GM18508 (cell line): ENCODE results near the gene HSF2.

Source experiments
- ATAC-seq: cut with Tn5 transposase; IDR thresholded peaks from one replicate; pipeline ENCODE4 v1.9.1; 2021; ENCODE audit warnings: moderate number of reproducible peaks; ENCODE audit not compliant: insufficient read depth, unreplicated experiment

Gene HSF2

GRCh38 chr6:122393351-122393896 lies 6.0 kb upstream of the HSF2 start:
- ATAC-seq = no peak

DNA sequence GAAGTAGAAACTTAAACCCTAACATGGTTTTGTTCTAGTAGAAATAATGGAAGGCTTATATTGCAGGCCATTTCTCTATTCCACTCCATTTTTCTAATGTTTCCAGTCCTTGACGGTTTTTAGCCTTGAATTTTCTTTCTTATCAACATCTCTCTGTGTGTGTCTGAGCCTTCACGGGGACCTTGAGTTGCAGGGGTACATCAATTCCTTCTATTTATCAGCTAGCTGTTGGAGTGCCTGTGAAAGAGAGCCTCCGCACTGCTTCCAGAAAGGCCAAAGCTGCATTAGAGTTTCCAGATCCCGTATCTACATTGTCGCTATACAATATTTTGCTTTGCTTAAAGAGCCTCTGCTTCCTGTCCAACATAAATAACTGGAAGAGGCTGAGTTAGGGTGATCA lies 5.4 kb upstream of the HSF2 start:
- no peak for ATAC-seq

- ATAC-seq = no peak
Measured at GRCh38 chr6:122399055-122399347, 451 bp upstream of the HSF2 start.

DNA sequence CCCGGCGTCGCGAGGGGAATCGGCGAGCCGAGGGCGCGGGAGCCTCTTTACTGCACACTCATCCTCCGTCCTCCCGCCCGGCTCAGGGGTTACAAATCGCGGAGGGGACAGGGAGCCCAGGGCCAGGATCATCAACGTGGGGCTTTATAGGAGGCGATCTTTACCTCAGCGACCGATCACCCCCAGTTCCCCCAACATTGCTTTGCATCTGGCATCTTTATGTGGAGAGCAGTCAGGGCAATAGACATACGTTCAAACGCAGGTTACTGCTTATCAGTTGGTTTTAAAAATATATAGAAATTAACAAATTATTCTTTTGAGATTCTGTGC lies 634 bp downstream of the HSF2 start:
- peak; percentile 14 for ATAC-seq

DNA sequence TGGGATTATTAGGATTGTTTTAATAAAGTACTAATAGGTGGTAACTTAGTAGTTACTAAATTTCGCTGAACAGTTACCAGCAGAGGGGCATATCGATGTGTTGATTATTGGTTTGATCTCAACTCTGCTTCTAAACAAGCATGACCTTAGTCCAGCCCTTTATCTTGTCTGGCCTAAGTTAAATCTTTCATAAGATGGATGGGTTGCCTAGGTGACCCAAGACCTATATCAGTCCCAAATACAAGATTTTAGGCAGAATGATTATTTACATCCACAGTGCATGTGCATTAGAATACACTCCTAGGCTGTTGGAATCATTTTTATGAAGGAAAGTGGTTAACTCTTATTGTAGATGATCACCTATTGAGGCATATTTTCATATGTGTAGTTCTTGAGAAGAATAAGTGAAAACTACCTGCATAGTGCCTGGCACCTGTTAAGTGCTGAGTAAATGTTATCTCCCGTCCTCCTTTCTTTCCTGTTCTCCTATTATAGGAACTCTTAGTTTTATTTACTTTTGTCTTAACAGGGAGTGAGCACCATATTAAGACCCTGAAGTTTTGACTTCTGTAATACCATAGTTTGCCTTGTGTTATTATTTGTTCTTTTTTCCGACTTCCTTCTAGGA lies 1.1 kb downstream of the HSF2 start:
- ATAC-seq = no peak

DNA sequence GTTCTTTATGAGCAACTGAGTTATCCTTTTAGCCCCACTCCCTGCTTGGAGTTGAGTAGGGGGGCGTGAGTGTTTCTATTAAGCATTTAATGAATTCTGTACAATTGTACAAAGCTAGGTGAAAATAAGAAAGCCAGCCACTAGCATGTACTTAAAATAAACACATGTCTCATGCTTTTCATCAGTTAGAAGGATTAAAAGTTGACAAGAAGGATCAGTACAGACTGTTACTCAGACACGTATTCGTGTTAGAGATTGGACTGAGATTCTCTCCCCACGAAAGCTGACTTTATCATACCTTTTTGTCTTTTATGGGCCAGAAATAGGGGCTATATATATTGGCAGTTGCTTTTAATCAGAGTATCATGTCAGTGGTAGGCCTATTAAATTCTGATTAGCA lies 1.7 kb downstream of the HSF2 start:
- no peak for ATAC-seq

GRCh38 chr6:122404444-122404843 lies 5.0 kb downstream of the HSF2 start:
- no peak for ATAC-seq

- no peak for ATAC-seq
Measured at GRCh38 chr6:122405417-122405816, 6.0 kb downstream of the HSF2 start.

- no peak for ATAC-seq
Measured at GRCh38 chr6:122406187-122406586, 6.7 kb downstream of the HSF2 start.

DNA sequence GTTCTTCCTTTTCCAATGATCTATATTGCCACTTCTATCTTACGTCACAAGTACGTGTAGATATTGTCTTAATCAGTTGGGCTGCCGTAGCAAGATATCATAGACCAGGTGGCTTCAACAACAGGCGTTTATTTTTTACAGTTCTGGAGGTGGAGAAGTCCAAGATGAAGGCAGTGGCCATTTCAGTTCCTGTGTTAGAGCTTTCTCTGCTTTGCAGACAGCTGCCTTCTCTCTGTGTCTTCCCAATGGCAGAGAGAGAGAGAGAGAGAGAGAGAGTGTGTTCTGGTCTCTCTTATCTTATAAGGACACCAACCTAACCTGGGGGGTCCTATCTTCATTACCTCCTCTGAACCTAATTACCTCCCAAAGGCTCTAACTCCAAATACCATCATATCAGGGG lies 8.3 kb downstream of the HSF2 start:
- no peak for ATAC-seq

DNA sequence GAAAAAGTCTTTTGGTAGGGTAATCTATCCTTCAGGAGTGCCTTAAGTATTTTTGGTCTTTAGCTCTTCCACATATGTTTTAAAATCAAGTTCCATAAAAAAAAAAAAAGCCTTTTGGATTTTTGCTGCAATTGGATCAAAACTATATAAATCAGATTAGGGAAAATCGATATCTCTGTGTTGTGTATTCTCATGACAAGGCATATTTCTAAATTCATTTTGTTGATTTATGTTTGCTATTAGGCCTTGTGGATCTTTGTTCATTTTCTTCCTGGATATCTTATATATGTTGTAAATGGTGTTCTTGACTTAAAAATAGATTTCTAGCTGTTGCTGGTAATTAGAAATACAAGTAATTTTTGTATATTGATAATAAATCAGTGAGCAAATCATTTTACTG lies 8.8 kb downstream of the HSF2 start:
- no peak for ATAC-seq

GRCh38 chr6:122408702-122409458 lies 9.4 kb downstream of the HSF2 start:
- no peak for ATAC-seq

- ATAC-seq = no peak
Measured at GRCh38 chr6:122412001-122412400, 12.5 kb downstream of the HSF2 start.

DNA sequence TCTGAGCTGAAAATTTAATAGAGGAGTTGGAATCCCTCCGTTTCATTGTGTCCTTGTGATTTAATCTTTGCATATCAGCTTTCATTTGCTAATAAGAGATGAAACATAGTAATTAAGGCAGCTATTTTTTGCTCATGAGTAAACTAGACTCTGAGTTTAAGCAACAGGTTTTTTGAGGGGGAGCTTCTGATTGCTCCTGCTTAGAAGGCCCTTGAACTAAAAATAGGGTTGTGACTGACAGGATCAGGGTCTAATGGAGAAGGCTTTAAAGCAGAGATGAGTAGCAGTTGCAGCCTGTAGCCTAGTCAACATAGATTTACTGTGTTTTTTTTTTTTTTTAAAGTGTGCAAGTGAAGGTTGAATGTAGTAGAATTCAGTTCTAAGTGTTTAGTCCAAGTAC lies 17.4 kb downstream of the HSF2 start:
- ATAC-seq = no peak

GRCh38 chr6:122422003-122422402 lies 22.6 kb downstream of the HSF2 start:
- no peak for ATAC-seq

DNA sequence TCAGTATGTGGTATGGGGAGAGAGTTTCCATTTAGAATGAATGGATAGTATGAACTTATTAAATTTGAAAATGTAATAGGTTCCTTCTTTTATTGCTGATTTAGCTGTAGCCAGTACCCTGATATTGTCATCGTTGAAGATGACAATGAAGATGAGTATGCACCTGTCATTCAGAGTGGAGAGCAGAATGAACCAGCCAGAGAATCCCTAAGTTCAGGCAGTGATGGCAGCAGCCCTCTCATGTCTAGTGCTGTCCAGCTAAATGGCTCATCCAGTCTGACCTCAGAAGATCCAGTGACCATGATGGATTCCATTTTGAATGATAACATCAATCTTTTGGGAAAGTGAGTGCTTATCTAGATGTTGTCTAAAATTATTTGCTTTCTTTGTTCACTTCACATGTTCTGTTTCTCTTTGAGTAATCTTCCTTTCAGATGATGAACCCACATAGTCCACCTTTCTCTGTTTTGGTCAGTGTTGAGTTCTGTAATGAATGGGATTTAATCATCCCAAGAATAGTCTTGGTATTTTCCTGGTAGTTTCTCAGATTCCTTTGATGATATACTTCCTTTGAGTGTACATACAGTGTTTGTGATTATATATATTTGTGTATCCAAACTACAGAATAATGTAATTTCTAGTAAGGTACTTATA lies 23.3 kb downstream of the HSF2 start:
- ATAC-seq = peak; percentile 89

DNA sequence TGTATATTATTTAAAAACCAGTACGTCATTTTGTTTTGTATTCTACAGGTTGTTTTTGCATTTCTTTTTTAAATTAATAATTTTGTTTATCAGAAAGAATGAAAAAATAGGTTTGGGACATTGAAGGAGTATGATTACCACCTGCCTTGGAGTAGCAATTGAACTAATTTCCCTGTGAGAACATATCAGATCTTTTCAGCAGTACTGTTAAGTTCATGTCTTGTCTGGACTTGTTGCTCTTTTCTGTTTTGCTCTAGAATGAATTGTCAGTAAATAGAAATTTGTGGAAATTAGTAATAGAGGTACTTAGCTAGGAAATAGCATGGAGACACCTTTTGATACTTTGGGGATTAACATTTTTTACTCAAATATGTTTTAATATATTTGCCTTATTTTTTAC lies 24.3 kb downstream of the HSF2 start:
- no peak for ATAC-seq

DNA sequence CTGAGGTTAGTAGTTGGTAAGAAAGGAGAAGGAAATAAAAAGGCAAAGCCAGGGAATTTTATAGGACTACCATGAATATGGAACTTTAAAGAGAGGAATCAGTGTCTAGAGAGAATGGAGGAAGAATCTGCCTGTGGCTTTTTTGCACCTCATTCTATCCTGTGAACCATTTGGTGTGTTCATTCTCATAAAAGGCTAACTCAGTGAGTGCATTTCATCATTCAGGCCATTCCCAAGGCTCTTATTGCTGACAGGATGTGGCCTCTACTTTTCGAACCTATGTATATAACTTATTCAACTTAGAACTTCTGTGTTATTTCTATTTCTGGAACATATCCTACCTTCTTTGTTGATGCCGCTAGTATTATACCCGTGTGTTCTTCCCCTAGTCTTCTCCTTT lies 27.1 kb downstream of the HSF2 start:
- no peak for ATAC-seq

- no peak for ATAC-seq
Measured at GRCh38 chr6:122428781-122429180, 29.3 kb downstream of the HSF2 start.

GRCh38 chr6:122429323-122429722 lies 29.9 kb downstream of the HSF2 start:
- ATAC-seq = no peak

DNA sequence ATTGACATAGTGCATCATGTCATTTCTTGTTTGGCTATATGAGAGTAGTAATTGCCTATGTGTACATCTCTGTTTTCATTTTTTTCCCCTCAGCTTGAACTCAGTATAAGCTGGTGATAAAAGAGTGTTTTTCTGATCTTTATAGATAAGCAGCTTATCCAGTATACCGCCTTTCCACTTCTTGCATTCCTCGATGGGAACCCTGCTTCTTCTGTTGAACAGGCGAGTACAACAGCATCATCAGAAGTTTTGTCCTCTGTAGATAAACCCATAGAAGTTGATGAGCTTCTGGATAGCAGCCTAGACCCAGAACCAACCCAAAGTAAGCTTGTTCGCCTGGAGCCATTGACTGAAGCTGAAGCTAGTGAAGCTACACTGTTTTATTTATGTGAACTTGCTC lies 32.3 kb downstream of the HSF2 start:
- ATAC-seq = no peak

GRCh38 chr6:122432816-122433215 lies 33.4 kb downstream of the HSF2 start:
- no peak for ATAC-seq
